H1 (cell line): ENCODE measurements around the gene TPD52L1. TPM values are rescaled to one million over a fixed set of nuclear protein-coding genes. Genes with fewer than 3 reads are reported as not detected.

Experiments used
- CTCF ChIA-PET: fragments of 300-600 bp; sonication (Branson Sonifier 250); formaldehyde crosslinking; loops from one replicate; lab custom pipeline; 2021; ENCODE audit not compliant: partially characterized antibody; lab: Charles Lee
- POLR2A ChIA-PET: fragments of 300-600 bp; sonication (Branson Sonifier 250); formaldehyde crosslinking; loops from one replicate; lab custom pipeline; 2021; ENCODE audit warnings: inconsistent platforms; ENCODE audit not compliant: partially characterized antibody; lab: Charles Lee
- DNase-seq, 2 experiments: peaks; one replicate each; pipeline versions ENCODE4 v3.0.0 to v3.0.0-alpha.2; 2010 to 2022; ENCODE audit warnings: low spot score in 2 of 2, low read depth in 1 of 2, mixed read lengths in 1 of 2
- FAIRE-seq: peaks from 2 replicates; lab custom pipeline; 2011; peaks lifted over from hg19 to GRCh38; lab: Jason Lieb, UNC
- H2AFZ ChIP-seq: 2 replicates; pipeline ENCODE4 v1.8.1; 2012; ENCODE audit warnings: low read length, inconsistent platforms
- H2AK5ac ChIP-seq: 2 replicates; pipeline ENCODE4 v1.6.1; 2013; ENCODE audit warnings: low read depth, low read length
- H2BK120ac ChIP-seq: replicated peaks from 2 replicates; pipeline ENCODE3; 2013; ENCODE audit warnings: low read depth, low read length, inconsistent platforms
- H2BK12ac ChIP-seq: 2 replicates; pipeline ENCODE4 v1.6.1; 2013; ENCODE audit warnings: low read depth, low read length
- H2BK15ac ChIP-seq: 2 replicates; pipeline ENCODE4 v1.6.1; 2013; ENCODE audit warnings: low read length
- H2BK20ac ChIP-seq: 2 replicates; pipeline ENCODE4 v1.6.1; 2013; ENCODE audit warnings: low read length
- H2BK5ac ChIP-seq: 2 replicates; pipeline ENCODE4 v1.6.1; 2013; ENCODE audit warnings: low read depth, low read length
- H3K14ac ChIP-seq: 2 replicates; pipeline ENCODE4 v1.6.1; 2013; ENCODE audit warnings: inconsistent platforms; ENCODE audit not compliant: insufficient read length
- H3K18ac ChIP-seq: 2 replicates; pipeline ENCODE4 v1.6.1; 2013; ENCODE audit warnings: low read length; ENCODE audit errors: extremely low read depth
- H3K23ac ChIP-seq: 2 replicates; pipeline ENCODE4 v1.6.1; 2013; ENCODE audit warnings: inconsistent platforms; ENCODE audit not compliant: insufficient read length
- H3K23me2 ChIP-seq: 2 replicates; pipeline ENCODE4 v1.6.1; 2013; ENCODE audit warnings: low read depth, low read length
- H3K27ac ChIP-seq: 2 replicates; pipeline ENCODE4 v1.6.1; 2011; ENCODE audit warnings: low read depth, low read length, inconsistent platforms
- H3K27me3 ChIP-seq, 4 experiments: replicated peaks in 1 of 4; 1 replicate in 1 of 4; 2 replicates in 3 of 4; pipeline versions ENCODE4 v1.6.1 to v1.8.1; 2011 to 2013; ENCODE audit warnings: low read length in 3 of 4, mild to moderate bottlenecking in 3 of 4, inconsistent platforms in 2 of 4, mixed read lengths in 2 of 4, moderate library complexity in 1 of 4; ENCODE audit not compliant: control insufficient read depth in 3 of 4, insufficient read depth in 3 of 4; ENCODE audit errors: extremely low read depth in 1 of 4
- H3K36me3 ChIP-seq, 4 experiments: 2 replicates each; pipeline versions ENCODE4 v1.6.1 to v1.8.1; 2011 to 2013; ENCODE audit warnings: mild to moderate bottlenecking in 4 of 4, low read length in 3 of 4, moderate library complexity in 2 of 4, control low read depth in 1 of 4, inconsistent platforms in 1 of 4; ENCODE audit not compliant: insufficient read depth in 4 of 4, control insufficient read depth in 2 of 4
- H3K4ac ChIP-seq: replicated peaks from 2 replicates; pipeline ENCODE3; 2013; ENCODE audit warnings: low read length, low read depth, mixed read lengths, inconsistent platforms; ENCODE audit not compliant: insufficient read length
- H3K4me1 ChIP-seq, 4 experiments: replicated peaks in 1 of 4; 1 replicate in 1 of 4; 2 replicates in 3 of 4; pipeline versions ENCODE4 v1.6.1 to v1.8.1; 2011 to 2013; ENCODE audit warnings: low read length in 3 of 4, inconsistent platforms in 2 of 4, mixed read lengths in 1 of 4; ENCODE audit not compliant: insufficient read depth in 4 of 4, control insufficient read depth in 3 of 4
- H3K4me2 ChIP-seq, 2 experiments: 2 replicates each; pipeline versions ENCODE4 v1.6.1 to v1.8.1; 2011 to 2013; ENCODE audit warnings: low read depth in 2 of 2, low read length in 2 of 2, control low read depth in 1 of 2, inconsistent platforms in 1 of 2, mild to moderate bottlenecking in 1 of 2; ENCODE audit not compliant: insufficient read depth in 1 of 2
- H3K4me3 ChIP-seq, 4 experiments: fragments of 200-600, 300-600 bp in 1 of 4; sonication (generic), shearing (Covaris generic), sonication (Bioruptor Twin) in 1 of 4; 2 replicates each; pipeline versions ENCODE4 v1.5.1 to v1.8.1; 2011 to 2016; ENCODE audit warnings: low read length in 4 of 4, low read depth in 3 of 4, control low read depth in 2 of 4, inconsistent platforms in 2 of 4, mild to moderate bottlenecking in 2 of 4, mixed read lengths in 1 of 4, moderate library complexity in 1 of 4; ENCODE audit not compliant: insufficient read depth in 2 of 4; ENCODE audit errors: extremely low read depth in 1 of 4
- H3K56ac ChIP-seq: replicated peaks from 2 replicates; pipeline ENCODE3; 2013; ENCODE audit warnings: low read depth, mild to moderate bottlenecking, mixed read lengths, low read length, inconsistent platforms; ENCODE audit not compliant: insufficient read length
- H3K79me1 ChIP-seq: 2 replicates; pipeline ENCODE4 v1.6.1; 2013; ENCODE audit warnings: low read depth, low read length, control low read depth
- H3K79me2 ChIP-seq, 2 experiments: 2 replicates each; pipeline versions ENCODE4 v1.6.1 to v1.8.1; 2012 to 2013; ENCODE audit warnings: low read length in 2 of 2, mild to moderate bottlenecking in 2 of 2, inconsistent platforms in 1 of 2; ENCODE audit not compliant: insufficient read depth in 2 of 2, control insufficient read depth in 1 of 2
- H3K9ac ChIP-seq, 4 experiments: replicated peaks in 1 of 4; 1 replicate in 1 of 4; 2 replicates in 3 of 4; pipeline versions ENCODE4 v1.6.1 to v1.8.1; 2011 to 2013; ENCODE audit warnings: low read depth in 3 of 4, low read length in 3 of 4, control low read depth in 2 of 4, mild to moderate bottlenecking in 2 of 4, moderate library complexity in 2 of 4, inconsistent platforms in 1 of 4; ENCODE audit errors: extremely low read depth in 1 of 4
- H3K9me3 ChIP-seq, 2 experiments: 2 replicates each; pipeline versions ENCODE4 v1.6.1 to v1.8.1; 2012 to 2013; ENCODE audit warnings: mild to moderate bottlenecking in 2 of 2, moderate library complexity in 2 of 2, control low read depth in 1 of 2, inconsistent platforms in 1 of 2, low read depth in 1 of 2, low read length in 1 of 2, mixed read lengths in 1 of 2; ENCODE audit not compliant: insufficient read depth in 2 of 2
- H4K20me1 ChIP-seq, 2 experiments: replicated peaks in 1 of 2; 2 replicates each; pipeline versions ENCODE3 to v1.8.1; 2011 to 2013; ENCODE audit warnings: inconsistent platforms in 2 of 2, low read length in 2 of 2, mild to moderate bottlenecking in 1 of 2; ENCODE audit not compliant: insufficient read depth in 2 of 2, control insufficient read depth in 1 of 2
- H4K5ac ChIP-seq: 2 replicates; pipeline ENCODE4 v1.6.1; 2013; ENCODE audit warnings: low read length, low read depth, mixed read lengths, inconsistent platforms; ENCODE audit not compliant: insufficient read length
- H4K8ac ChIP-seq: 2 replicates; pipeline ENCODE4 v1.8.0; 2013; ENCODE audit warnings: mild to moderate bottlenecking, moderate library complexity, low read length, inconsistent platforms; ENCODE audit not compliant: insufficient read depth; ENCODE audit errors: extremely low read depth
- H4K91ac ChIP-seq: replicated peaks from 2 replicates; pipeline ENCODE3; 2013; ENCODE audit warnings: low read length, mixed read lengths, inconsistent platforms; ENCODE audit not compliant: insufficient read length
- RAD21 ChIP-seq, 2 experiments: IDR thresholded peaks in 1 of 2; conservative IDR thresholded peaks in 1 of 2; 2 replicates each; pipeline ENCODE4 v1.6.1; 2011; ENCODE audit warnings: low read depth in 2 of 2, low read length in 2 of 2, improper control_type of control experiment in 1 of 2, inconsistent platforms in 1 of 2, mild to moderate bottlenecking in 1 of 2, moderate library complexity in 1 of 2
- TAF1 ChIP-seq: IDR thresholded peaks from 2 replicates; pipeline ENCODE4 v1.6.1; 2011; ENCODE audit warnings: mild to moderate bottlenecking, low read depth, low read length
- WGBS, 2 experiments: shearing (Covaris generic) in 1 of 2; methylation state at CpG; one replicate each; pipeline versions ENCODE4 v1.1.6 to v1.1.7; 2013 to 2015; ENCODE audit warnings: low lambda C conversion rate in 2 of 2, mixed read lengths in 2 of 2, inconsistent platforms in 1 of 2, low coverage in 1 of 2, missing lambda C conversion rate in 1 of 2; ENCODE audit not compliant: insufficient replicate concordance in 2 of 2, insufficient coverage in 1 of 2, insufficient read length in 1 of 2; ENCODE audit errors: extremely low coverage in 1 of 2, missing lambda C conversion rate in 1 of 2; 5-methylcytosine and 5-hydroxymethylcytosine counted together
- polyA plus RNA-seq, 7 experiments: library from polyadenylated mRNA; depleted of rRNA in 3 of 7; stranded (reverse) in 5 of 7; unstranded in 2 of 7; fragments of >200 nt in 5 of 7; fragments of 200-250 nt in 2 of 7; gene quantifications; 1 replicate in 5 of 7; 2 replicates in 1 of 7; 4 replicates in 1 of 7; pipeline versions ENCODE4 v1.2.1 to v1.2.3, GENCODE V29; 2011 to 2013; ENCODE audit warnings: missing spikeins in 2 of 7, mixed read lengths in 2 of 7
- total RNA-seq: library from RNA; stranded (reverse); fragmentation: NEBNext Ultra II Directional; extraction: Animal tissue kit (Norgen Biotek cat#: 25700); gene quantifications from 2 replicates; pipeline ENCODE4 v1.2.1, GENCODE V29; 2021

The TPD52L1 gene
- total and polyA plus RNA-seq, 2 of the 8 experiments (the other 6 are each of a cell fraction or from before 2014, with no cell fraction given) = 7.4 to 14.2 TPM

DNA sequence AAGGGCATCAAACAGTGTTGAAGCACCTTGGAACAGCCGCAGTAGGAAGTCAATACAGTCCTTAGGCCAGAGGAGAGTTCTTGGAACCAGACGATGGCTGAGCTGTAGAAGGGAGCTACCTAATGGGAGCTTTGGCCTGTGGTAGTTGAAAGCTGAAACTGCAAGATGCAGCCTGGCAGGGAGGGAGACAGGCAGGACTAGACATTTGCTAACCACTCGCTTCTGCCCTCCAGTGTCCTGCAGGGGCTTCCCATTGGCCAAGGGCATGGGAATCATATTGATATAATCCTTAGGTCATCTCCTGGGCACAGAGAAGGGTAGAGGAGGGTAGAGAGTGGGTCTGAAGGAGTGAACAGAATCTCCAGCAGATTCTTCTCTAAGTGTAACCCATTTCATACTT, 60.4 kb downstream of the TPD52L1 start:
- no peaks in the 10 kb centered on the region for H3K36me3 ChIP-seq

More for the DNA sequence above, 60.4 kb downstream of the TPD52L1 start:
- Histone ChIP-seq H4K91ac (no peak overlapping the region), H2BK20ac (no peak overlapping the region), H3K79me2 (no peaks in the 10 kb centered on the region; a peak in 1 of 4 replicates), H3K14ac (no peak overlapping the region), H3K27me3 (no peaks in the 10 kb centered on the region)
- 85% methylated on average over 3 of the region's 3 CpGs; no CpG with 5 or more reads in 1 of the 2 experiments for WGBS, 2 experiments
- peak in 1 of 2 experiments; percentile 32; a peak in 1 of 4 replicates for TF ChIP-seq RAD21 (IDR thresholded peaks at IDR 0.05 in 1 of 2, conservative IDR thresholded peaks at IDR 0.05 in 1 of 2; ENCODE audit: low read depth in 2 of 2, low read length in 2 of 2)
- TF ChIP-seq TAF1 = no peak
- TF ChIP-seq, all 59 proteins: peak for 1
- FAIRE-seq (no peak), DNase-seq (no peak)
- Histone ChIP-seq H3K23ac (no peak overlapping the region), H3K18ac (no peak overlapping the region), H3K4me1 (peaks cover 0 to 3% (median 0%) of the 10 kb centered on the region in 4 experiments; a peak in 1 of 7 replicates), H3K56ac (no peak overlapping the region), H3K4ac (no peak overlapping the region), H3K27ac (no peak overlapping the region), H3K79me1 (no peaks in the 10 kb centered on the region), H3K4me2 (no peak overlapping the region), H3K4me3 (no peak overlapping the region), H3K23me2 (0 out of 2 replicates have a peak, but pooled peaks cover 2% of the 10 kb centered on the region), H4K20me1 (no peaks in the 10 kb centered on the region), H2BK5ac (no peak overlapping the region), H2BK120ac (no peak overlapping the region), H2AFZ (no peak overlapping the region), H3K9ac (no peak overlapping the region), H2BK15ac (no peak overlapping the region), H4K8ac (no peak overlapping the region), H2BK12ac (no peak overlapping the region), H2AK5ac (no peak overlapping the region), H4K5ac (no peak overlapping the region), H3K9me3 (no peaks in the 10 kb centered on the region)
- CTCF ChIA-PET = interaction anchor here (0.8 to 3.2 kb wide), 4 partner anchors 8 to 281 kb away, joined by 3 to 24 read pairs (median 8); no protein-coding TSS in a partner anchor
- POLR2A ChIA-PET = no interaction called here
